Activated CD8-positive, alpha-beta memory T cell treated with anti-CD3 and anti-CD28 coated beads, Interleukin-2, amount 50 U/mL, for 1 hour (primary cell): Measurements from ENCODE around the gene EYS.
"Not testable (repeated sequence)": the region's sequence is repeated elsewhere in the genome, so short reads cannot be mapped to it uniquely, and the experiment has no call there.

Experiments used
- DNase-seq: peaks from one replicate; pipeline ENCODE4 v3.0.0-alpha.2; 2020; ENCODE audit errors: extremely low read depth

Gene EYS

GRCh38 chr6:64477391-64477790, 1229.6 kb downstream of the EYS start:
- no peak for DNase-seq

- DNase-seq: no peak
Measured at GRCh38 chr6:64476935-64477334, 1230.1 kb downstream of the EYS start.

GRCh38 chr6:64469405-64469804, 1237.6 kb downstream of the EYS start:
- DNase-seq: not testable (repeated sequence)

- DNase-seq: no peak
Measured at GRCh38 chr6:64467656-64468055, 1239.4 kb downstream of the EYS start.

- no peak for DNase-seq
Measured at GRCh38 chr6:64459411-64459944, 1247.5 kb downstream of the EYS start.

GRCh38 chr6:64448101-64448500, 1258.9 kb downstream of the EYS start:
- DNase-seq: not testable (repeated sequence)

- DNase-seq: no peak
Measured at GRCh38 chr6:64445038-64445437, 1262.0 kb downstream of the EYS start.

- no peak for DNase-seq
Measured at GRCh38 chr6:64439274-64439673, 1267.8 kb downstream of the EYS start.

- no peak for DNase-seq
Measured at GRCh38 chr6:64437996-64438395, 1269.0 kb downstream of the EYS start.

- DNase-seq: no peak
Measured at GRCh38 chr6:64429926-64430325, 1277.1 kb downstream of the EYS start.

GRCh38 chr6:64428186-64428585, 1278.8 kb downstream of the EYS start:
- DNase-seq: no peak

GRCh38 chr6:64415926-64416325, 1291.1 kb downstream of the EYS start:
- no peak for DNase-seq

GRCh38 chr6:64411226-64411625, 1295.8 kb downstream of the EYS start:
- DNase-seq: no peak

- no peak for DNase-seq
Measured at GRCh38 chr6:64409948-64410347, 1297.1 kb downstream of the EYS start.

GRCh38 chr6:64404396-64404795, 1302.6 kb downstream of the EYS start:
- no peak for DNase-seq

- no peak for DNase-seq
Measured at GRCh38 chr6:64383277-64383676, 1323.7 kb downstream of the EYS start.

- no peak for DNase-seq
Measured at GRCh38 chr6:64376394-64376793, 1330.6 kb downstream of the EYS start.

GRCh38 chr6:64357430-64357829, 1349.6 kb downstream of the EYS start:
- DNase-seq: no peak

- no peak for DNase-seq
Measured at GRCh38 chr6:64347411-64347810, 1359.6 kb downstream of the EYS start.

GRCh38 chr6:64335195-64335594, 1371.8 kb downstream of the EYS start:
- DNase-seq: no peak

GRCh38 chr6:64334636-64335035, 1372.4 kb downstream of the EYS start:
- DNase-seq: no peak

GRCh38 chr6:64330694-64331307, 1376.2 kb downstream of the EYS start:
- no peak for DNase-seq

GRCh38 chr6:64326939-64327338, 1380.1 kb downstream of the EYS start:
- DNase-seq: no peak

GRCh38 chr6:64325093-64325492, 1381.9 kb downstream of the EYS start:
- no peak for DNase-seq
